Activated CD4-positive, alpha-beta T cell treated with anti-CD3 and anti-CD28 coated beads, Interleukin-2, amount 10 ng/mL, durations not matched to agents 7 days and 5 days (primary cell): ENCODE results near the gene RPRM. TPM values are rescaled to one million over a fixed set of nuclear protein-coding genes. Genes with fewer than 3 reads are reported as not detected.
"Not testable (repeated sequence)": the region's sequence is repeated elsewhere in the genome, so short reads cannot be mapped to it uniquely, and the experiment has no call there.

Experiments
- CTCF ChIA-PET: fragments of 350-600 bp; sonication (Branson Sonifier 250); formaldehyde crosslinking; loops from one replicate; lab custom pipeline; 2021; ENCODE audit warnings: antibody characterized with exemption; lab: Charles Lee
- POLR2A ChIA-PET: fragments of 350-600 bp; sonication (Branson Sonifier 250); formaldehyde crosslinking; loops from one replicate; lab custom pipeline; 2021; ENCODE audit warnings: antibody characterized with exemption; lab: Charles Lee
- DNase-seq: peaks from one replicate; pipeline ENCODE4 v3.0.0-alpha.2; 2020
- H3K27ac Mint-ChIP-seq: one replicate; pipeline ENCODE4 v1.8.0; 2021; ENCODE audit warnings: mild to moderate bottlenecking, moderate library complexity, mixed read lengths
- H3K27me3 Mint-ChIP-seq: one replicate; pipeline ENCODE4 v1.8.0; 2021; ENCODE audit warnings: mixed read lengths
- H3K36me3 Mint-ChIP-seq: one replicate; pipeline ENCODE4 v1.8.0; 2021; ENCODE audit warnings: low read depth, mixed read lengths
- H3K4me1 Mint-ChIP-seq: one replicate; pipeline ENCODE4 v1.8.0; 2021; ENCODE audit warnings: mixed read lengths
- H3K4me3 Mint-ChIP-seq: one replicate; pipeline ENCODE4 v1.8.0; 2021; ENCODE audit warnings: mild to moderate bottlenecking, moderate library complexity, mixed read lengths
- H3K9me3 Mint-ChIP-seq: one replicate; pipeline ENCODE4 v1.8.0; 2021; ENCODE audit warnings: mixed read lengths
- total RNA-seq, 2 experiments: library from RNA; stranded (reverse); gene quantifications; one replicate each; pipeline ENCODE4 v1.2.3, GENCODE V29; 2021

RPRM gene
- total RNA-seq, 2 experiments from 2014 or later = not detected

GRCh38 chr2:153442616-153443015, 35.9 kb downstream of the RPRM start:
- H3K4me3 Mint-ChIP-seq, H3K36me3 Mint-ChIP-seq, H3K4me1 Mint-ChIP-seq, CTCF ChIA-PET, H3K27ac Mint-ChIP-seq, H3K9me3 Mint-ChIP-seq, H3K27me3 Mint-ChIP-seq, DNase-seq, POLR2A ChIA-PET: not testable (repeated sequence)

DNA sequence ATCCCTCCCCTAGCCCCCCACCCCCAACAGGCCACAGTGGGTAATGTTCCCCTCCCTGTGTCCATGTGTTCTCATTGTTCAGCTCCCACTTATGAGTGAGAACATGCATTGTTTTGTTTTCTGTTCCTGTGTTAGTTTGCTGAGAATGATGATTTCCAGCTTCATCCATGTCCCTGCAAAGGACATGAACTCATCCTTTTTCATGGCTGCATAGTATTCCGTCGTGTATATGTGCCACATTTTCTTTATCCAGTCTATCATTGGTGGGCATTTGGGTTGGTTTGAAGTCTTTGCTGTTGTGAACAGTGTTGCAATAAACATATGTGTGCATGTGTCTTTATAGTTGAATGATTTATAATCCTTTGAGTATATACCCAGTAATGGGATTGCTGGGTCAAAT, 38.5 kb downstream of the RPRM start:
- H3K9me3 Mint-ChIP-seq, H3K27me3 Mint-ChIP-seq, H3K4me1 Mint-ChIP-seq, H3K4me3 Mint-ChIP-seq, CTCF ChIA-PET, H3K27ac Mint-ChIP-seq, DNase-seq, POLR2A ChIA-PET, H3K36me3 Mint-ChIP-seq: not testable (repeated sequence)

- no peak overlapping the region for H3K27ac Mint-ChIP-seq
- ChIA-PET CTCF (no interaction called here), POLR2A (no interaction called here)
- peaks cover 2% of the 10 kb centered on the region for H3K9me3 Mint-ChIP-seq
- no peak for DNase-seq
- no peak overlapping the region for H3K4me3 Mint-ChIP-seq
- H3K4me1 Mint-ChIP-seq = no peaks in the 10 kb centered on the region
- no peaks in the 10 kb centered on the region for H3K36me3 Mint-ChIP-seq
- no peaks in the 10 kb centered on the region for H3K27me3 Mint-ChIP-seq
Measured at GRCh38 chr2:153433403-153433802, 45.2 kb downstream of the RPRM start.

- CTCF ChIA-PET = no interaction called here
- H3K27me3 Mint-ChIP-seq = no peaks in the 10 kb centered on the region
- no peak overlapping the region for H3K27ac Mint-ChIP-seq
- POLR2A ChIA-PET = no interaction called here
- H3K9me3 Mint-ChIP-seq = peaks cover 2% of the 10 kb centered on the region
- no peaks in the 10 kb centered on the region for H3K4me1 Mint-ChIP-seq
- no peak for DNase-seq
- H3K36me3 Mint-ChIP-seq = no peaks in the 10 kb centered on the region
- no peak overlapping the region for H3K4me3 Mint-ChIP-seq
Measured at GRCh38 chr2:153432381-153432780, 46.2 kb downstream of the RPRM start.

- DNase-seq = no peak
- CTCF ChIA-PET = no interaction called here
- no peak overlapping the region for H3K4me3 Mint-ChIP-seq
- peaks cover 2% of the 10 kb centered on the region for H3K9me3 Mint-ChIP-seq
- H3K4me1 Mint-ChIP-seq = no peaks in the 10 kb centered on the region
- H3K27ac Mint-ChIP-seq = no peak overlapping the region
- POLR2A ChIA-PET = no interaction called here
- no peaks in the 10 kb centered on the region for H3K36me3 Mint-ChIP-seq
- no peaks in the 10 kb centered on the region for H3K27me3 Mint-ChIP-seq
Measured at GRCh38 chr2:153431114-153431513, 47.4 kb downstream of the RPRM start.
